ENCODE results near the gene STRN3. TPM values are rescaled to one million over a fixed set of nuclear protein-coding genes. Genes with fewer than 3 reads are reported as not detected.
"Not testable (repeated sequence)": the region's sequence is repeated elsewhere in the genome, so short reads cannot be mapped to it uniquely, and the experiment has no call there.

The STRN3 gene
- total and polyA plus RNA-seq, 9 donors = 11.5 to 43.0 (median 32.4) TPM

DNA sequence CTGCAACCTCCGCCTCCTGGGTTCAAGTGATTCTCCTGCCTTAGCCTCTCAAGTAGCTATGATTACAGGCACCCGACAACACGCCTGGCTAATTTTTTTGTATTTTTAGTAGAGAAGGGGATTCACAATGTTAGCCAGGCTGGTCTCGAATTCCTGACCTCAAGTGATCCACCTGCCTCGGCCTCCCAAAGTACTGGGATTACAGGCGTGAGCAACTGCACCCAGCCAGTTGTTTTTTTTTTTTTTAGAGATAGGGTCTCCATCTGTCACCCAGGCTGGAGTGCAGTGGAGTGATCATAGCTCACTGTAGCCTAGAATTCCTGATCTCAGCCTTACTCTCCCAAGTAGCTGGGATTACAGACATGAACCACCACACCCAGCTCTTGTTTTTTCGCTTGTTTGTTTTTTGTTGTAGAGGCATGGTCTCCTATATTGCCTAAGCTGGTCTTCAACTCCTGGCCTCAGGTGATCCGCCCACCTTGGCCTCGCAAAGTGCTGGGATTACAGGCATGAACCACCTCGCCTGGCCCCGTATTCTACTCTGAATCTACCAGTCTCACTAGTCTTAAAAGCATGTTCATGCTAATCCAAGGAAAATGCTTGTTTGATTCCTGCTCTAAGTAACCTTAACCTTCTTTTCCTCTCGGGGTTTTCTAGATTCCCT is 31.7 kb upstream of the STRN3 start:
- H3K4me1 ChIP-seq (ENCODE audit: insufficient read depth) = peaks cover 3% of the 10 kb centered on the region
- 96 to 97% (median 97%) methylated on average over 12 of the region's 12 CpGs for WGBS, 3 donors
- no peak for TF ChIP-seq CTCF (IDR thresholded peaks at IDR 0.05)
- no peaks in the 10 kb centered on the region for H3K9me3 ChIP-seq
- intact Hi-C loops (cut with DNase I) = no loop called here
- no peak overlapping the region for H3K4me3 ChIP-seq
- no peak for DNase-seq
- H3K27ac ChIP-seq = no peak overlapping the region
- H3K27me3 ChIP-seq = no peaks in the 10 kb centered on the region
- H3K36me3 ChIP-seq = no peaks in the 10 kb centered on the region

GRCh38 chr14:31057035-31057434 is 30.9 kb upstream of the STRN3 start:
- 92 to 100% (median 96%) methylated on average over 1 of the region's 1 CpG for WGBS, 3 donors
- H3K9me3 ChIP-seq = no peaks in the 10 kb centered on the region
- no peaks in the 10 kb centered on the region for H3K27me3 ChIP-seq
- H3K4me1 ChIP-seq (ENCODE audit: insufficient read depth) = peaks cover 3% of the 10 kb centered on the region
- intact Hi-C loops (cut with DNase I) = no loop called here
- H3K27ac ChIP-seq = no peak overlapping the region
- TF ChIP-seq CTCF (IDR thresholded peaks at IDR 0.05) (no peak), POLR2A (IDR thresholded peaks at IDR 0.05) (no peak), EP300 (IDR thresholded peaks at IDR 0.05) (no peak)
- no peak overlapping the region for H3K4me3 ChIP-seq
- no peak for DNase-seq
- H3K36me3 ChIP-seq = no peaks in the 10 kb centered on the region

- H3K27ac ChIP-seq; H3K9me3 ChIP-seq; H3K36me3 ChIP-seq; H3K27me3 ChIP-seq; H3K4me1 ChIP-seq (ENCODE audit: insufficient read depth); intact Hi-C loops (cut with DNase I); H3K4me3 ChIP-seq: not testable (repeated sequence)
- 49 to 57% (median 55%) methylated on average over 9 of the region's 9 CpGs for WGBS, 3 donors
- peak; percentile 74 to 85 (median 79) for DNase-seq
Measured at GRCh38 chr14:31052905-31053586, 26.9 kb upstream of the STRN3 start.

- H3K36me3 ChIP-seq = no peaks in the 10 kb centered on the region
- 68 to 85% (median 83%) methylated on average over 4 of the region's 4 CpGs for WGBS, 3 donors
- DNase-seq = no peak
- H3K4me1 ChIP-seq (ENCODE audit: insufficient read depth) = peaks cover 1% of the 10 kb centered on the region
- intact Hi-C loops (cut with DNase I) = no loop called here
- H3K9me3 ChIP-seq = no peaks in the 10 kb centered on the region
- no peak overlapping the region for H3K4me3 ChIP-seq
- no peak for TF ChIP-seq POLR2A (IDR thresholded peaks at IDR 0.05)
- no peaks in the 10 kb centered on the region for H3K27me3 ChIP-seq
- H3K27ac ChIP-seq = no peak overlapping the region
Measured at GRCh38 chr14:31051511-31051910, 25.3 kb upstream of the STRN3 start.

GRCh38 chr14:31051023-31051422 is 24.8 kb upstream of the STRN3 start:
- H3K4me3 ChIP-seq = no peak overlapping the region
- DNase-seq = no peak
- H3K36me3 ChIP-seq = no peaks in the 10 kb centered on the region
- H3K9me3 ChIP-seq = no peaks in the 10 kb centered on the region
- 84 to 92% (median 86%) methylated on average over 7 of the region's 7 CpGs for WGBS, 3 donors
- no peaks in the 10 kb centered on the region for H3K27me3 ChIP-seq
- intact Hi-C loops (cut with DNase I) = no loop called here
- H3K4me1 ChIP-seq (ENCODE audit: insufficient read depth) = no peaks in the 10 kb centered on the region
- TF ChIP-seq POLR2A (IDR thresholded peaks at IDR 0.05) = no peak
- no peak for TF ChIP-seq CTCF (IDR thresholded peaks at IDR 0.05)
- TF ChIP-seq EP300 (IDR thresholded peaks at IDR 0.05) = no peak
- no peak overlapping the region for H3K27ac ChIP-seq
